Keratinocyte (primary cell): Measurements from ENCODE around the gene C16orf96. TPM values are rescaled to one million over a fixed set of nuclear protein-coding genes. Genes with fewer than 3 reads are reported as not detected.

ENCODE experiments used
- DNase-seq: peaks from one replicate; pipeline ENCODE4 v3.0.0-alpha.2; 2011; ENCODE audit warnings: low read depth, missing footprints, low spot score
- FAIRE-seq: peaks from 2 replicates; lab custom pipeline; 2011; peaks lifted over from hg19 to GRCh38; lab: Jason Lieb, UNC
- H2AFZ ChIP-seq: 2 replicates; pipeline ENCODE4 v1.6.0; 2012; ENCODE audit warnings: low read length, control low read depth, inconsistent platforms; ENCODE audit not compliant: control insufficient read depth
- H3K27ac ChIP-seq: 2 replicates; pipeline ENCODE4 v1.5.1; 2011; ENCODE audit warnings: low read length; ENCODE audit not compliant: control insufficient read depth, insufficient read depth
- H3K27me3 ChIP-seq: 3 replicates; pipeline ENCODE4 v1.6.0; 2011; ENCODE audit warnings: low read length; ENCODE audit not compliant: control insufficient read depth, insufficient read depth; ENCODE audit errors: extremely low read depth
- H3K36me3 ChIP-seq, 2 experiments: 2 replicates in 1 of 2; 3 replicates in 1 of 2; pipeline ENCODE4 v1.5.1; 2011; ENCODE audit warnings: low read length in 2 of 2, mild to moderate bottlenecking in 1 of 2; ENCODE audit not compliant: control insufficient read depth in 2 of 2, insufficient read depth in 2 of 2; ENCODE audit errors: extremely low read depth in 1 of 2
- H3K4me1 ChIP-seq: 3 replicates; pipeline ENCODE4 v1.5.1; 2011; ENCODE audit warnings: low read length; ENCODE audit not compliant: control insufficient read depth, insufficient read depth; ENCODE audit errors: extremely low read depth
- H3K4me2 ChIP-seq: 3 replicates; pipeline ENCODE4 v1.6.0; 2011; ENCODE audit warnings: low read depth, low read length; ENCODE audit not compliant: control insufficient read depth, insufficient read depth; ENCODE audit errors: extremely low read depth
- H3K4me3 ChIP-seq, 3 experiments: fragments of 200-600 bp in 1 of 3; sonication (generic) in 1 of 3; 2 replicates in 2 of 3; 3 replicates in 1 of 3; pipeline ENCODE4 v1.5.1; 2011 to 2016; ENCODE audit warnings: low read length in 3 of 3, mild to moderate bottlenecking in 3 of 3, control low read depth in 2 of 3, inconsistent platforms in 1 of 3, low read depth in 1 of 3, mixed read lengths in 1 of 3, mixed run types in 1 of 3, moderate library complexity in 1 of 3; ENCODE audit not compliant: control insufficient read depth in 2 of 3, insufficient read depth in 2 of 3; ENCODE audit errors: extremely low read depth in 1 of 3
- H3K79me2 ChIP-seq: 2 replicates; pipeline ENCODE4 v1.6.0; 2012; ENCODE audit warnings: low read length; ENCODE audit not compliant: control insufficient read depth, insufficient read depth
- H3K9ac ChIP-seq: 3 replicates; pipeline ENCODE4 v1.6.0; 2011; ENCODE audit warnings: low read length; ENCODE audit not compliant: control insufficient read depth, insufficient read depth; ENCODE audit errors: extremely low read depth
- H3K9me1 ChIP-seq: 3 replicates; pipeline ENCODE4 v1.6.0; 2011; ENCODE audit warnings: low read length; ENCODE audit not compliant: control insufficient read depth, insufficient read depth; ENCODE audit errors: extremely low read depth
- H3K9me3 ChIP-seq: 2 replicates; pipeline ENCODE4 v1.5.1; 2012; ENCODE audit warnings: low read depth, low read length; ENCODE audit not compliant: control insufficient read depth
- H4K20me1 ChIP-seq: 3 replicates; pipeline ENCODE4 v1.6.0; 2011; ENCODE audit warnings: low read length; ENCODE audit not compliant: control insufficient read depth, insufficient read depth; ENCODE audit errors: extremely low read depth
- EZH2 ChIP-seq: IDR thresholded peaks from one replicate; pipeline ENCODE4 v1.6.1; 2012; ENCODE audit warnings: inconsistent platforms, mild to moderate bottlenecking, low read length, moderate library complexity
- dilution Hi-C: fragments of 300-500 bp; cut with MboI; formaldehyde crosslinking; loops from one replicate; pipeline ENCODE4 v1.7.0; 2020; ENCODE audit warnings: low sequenced_read_pairs; ENCODE audit not compliant: extremely low pct_ligation_motif_present
- polyA plus RNA-seq, 5 experiments: library from polyadenylated mRNA; depleted of rRNA in 3 of 5; stranded (reverse) in 3 of 5; stranded (forward) in 1 of 5; unstranded in 1 of 5; fragments of >200 nt; gene quantifications; 1 replicate in 1 of 5; 2 replicates in 3 of 5; 3 replicates in 1 of 5; pipeline versions ENCODE4 v1.2.1 to v1.2.3, GENCODE V29; 2011 to 2012; ENCODE audit warnings: missing spikeins in 2 of 5, low read depth in 1 of 5, low replicate concordance in 1 of 5
- TF ChIP-seq, protein P1 (sequence below), 3 experiments: IDR thresholded peaks in 1 of 3; conservative IDR thresholded peaks in 1 of 3; optimal IDR thresholded peaks in 1 of 3; 2 replicates in 2 of 3; 3 replicates in 1 of 3; pipeline versions ENCODE3 to v1.5.1; 2011; ENCODE audit warnings: low read length in 3 of 3, mild to moderate bottlenecking in 3 of 3, moderate library complexity in 2 of 3, control low read depth in 1 of 3, inconsistent platforms in 1 of 3; ENCODE audit not compliant: insufficient read depth in 2 of 3; ENCODE audit errors: extremely low read depth in 1 of 3

The C16orf96 gene
- polyA plus RNA-seq, 1 donor (not counting 4 experiments of a cell fraction or from before 2014, with no cell fraction given), result not detected

GRCh38 chr16:4519274-4520058 is 36.7 kb upstream of the C16orf96 start:
- Histone ChIP-seq H4K20me1 (peaks cover 14% of the 10 kb centered on the region), H3K9me3 (no peaks in the 10 kb centered on the region), H3K79me2 (peaks cover 72% of the 10 kb centered on the region), H3K27me3 (no peaks in the 10 kb centered on the region), H3K4me1 (no peaks in the 10 kb centered on the region), H3K4me2 (no peak overlapping the region), H2AFZ (no peak overlapping the region), H3K27ac (no peak overlapping the region), H3K9ac (no peak overlapping the region), H3K36me3 (peaks cover 0 to 17% of the 10 kb centered on the region in 2 experiments), H3K9me1 (no peaks in the 10 kb centered on the region), H3K4me3 (no peak overlapping the region)
- TF ChIP-seq EZH2, result no peak
- TF ChIP-seq, protein P1, sequence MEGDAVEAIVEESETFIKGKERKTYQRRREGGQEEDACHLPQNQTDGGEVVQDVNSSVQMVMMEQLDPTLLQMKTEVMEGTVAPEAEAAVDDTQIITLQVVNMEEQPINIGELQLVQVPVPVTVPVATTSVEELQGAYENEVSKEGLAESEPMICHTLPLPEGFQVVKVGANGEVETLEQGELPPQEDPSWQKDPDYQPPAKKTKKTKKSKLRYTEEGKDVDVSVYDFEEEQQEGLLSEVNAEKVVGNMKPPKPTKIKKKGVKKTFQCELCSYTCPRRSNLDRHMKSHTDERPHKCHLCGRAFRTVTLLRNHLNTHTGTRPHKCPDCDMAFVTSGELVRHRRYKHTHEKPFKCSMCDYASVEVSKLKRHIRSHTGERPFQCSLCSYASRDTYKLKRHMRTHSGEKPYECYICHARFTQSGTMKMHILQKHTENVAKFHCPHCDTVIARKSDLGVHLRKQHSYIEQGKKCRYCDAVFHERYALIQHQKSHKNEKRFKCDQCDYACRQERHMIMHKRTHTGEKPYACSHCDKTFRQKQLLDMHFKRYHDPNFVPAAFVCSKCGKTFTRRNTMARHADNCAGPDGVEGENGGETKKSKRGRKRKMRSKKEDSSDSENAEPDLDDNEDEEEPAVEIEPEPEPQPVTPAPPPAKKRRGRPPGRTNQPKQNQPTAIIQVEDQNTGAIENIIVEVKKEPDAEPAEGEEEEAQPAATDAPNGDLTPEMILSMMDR (optimal IDR thresholded peaks at IDR 0.05 in 1 of 3, IDR thresholded peaks at IDR 0.05 in 1 of 3, conservative IDR thresholded peaks at IDR 0.05 in 1 of 3; ENCODE audit: extremely low read depth in 1 of 3, insufficient read depth in 2 of 3, low read length in 3 of 3), result no peak
- dilution Hi-C loops, result no loop called here
- no peak for FAIRE-seq
- DNase-seq, result no peak

DNA sequence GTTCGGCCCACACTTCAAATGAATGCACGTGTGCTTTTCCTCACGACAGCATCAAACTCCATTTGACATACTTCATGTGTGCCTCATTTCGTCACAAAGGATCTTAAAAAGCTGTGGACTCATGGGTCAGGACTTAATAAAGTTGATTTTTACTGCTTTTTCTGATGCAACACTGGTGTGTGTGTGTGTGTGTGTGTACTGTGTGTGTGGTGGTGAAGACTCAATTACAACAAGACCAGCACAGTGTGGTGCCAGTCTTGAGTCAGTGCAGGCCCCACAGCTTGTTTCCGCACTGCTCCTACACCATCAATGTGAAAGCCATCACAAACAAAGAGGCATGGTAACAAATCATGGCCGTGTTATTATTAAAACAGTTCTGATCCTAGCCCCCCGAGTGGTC is 35.2 kb upstream of the C16orf96 start:
- dilution Hi-C loops, result no loop called here
- TF ChIP-seq, protein P1 (optimal IDR thresholded peaks at IDR 0.05 in 1 of 3, IDR thresholded peaks at IDR 0.05 in 1 of 3, conservative IDR thresholded peaks at IDR 0.05 in 1 of 3; ENCODE audit: extremely low read depth in 1 of 3, insufficient read depth in 2 of 3, low read length in 3 of 3), result no peak
- TF ChIP-seq EZH2, result no peak
- Histone ChIP-seq H3K27ac (no peak overlapping the region), H3K27me3 (no peaks in the 10 kb centered on the region), H3K4me1 (no peaks in the 10 kb centered on the region), H3K36me3 (peaks cover 0 to 18% of the 10 kb centered on the region in 2 experiments), H4K20me1 (peaks cover 14% of the 10 kb centered on the region), H3K4me2 (no peak overlapping the region), H2AFZ (no peak overlapping the region), H3K4me3 (no peak overlapping the region), H3K9me3 (no peaks in the 10 kb centered on the region), H3K9me1 (no peaks in the 10 kb centered on the region), H3K79me2 (peaks cover 72% of the 10 kb centered on the region), H3K9ac (no peak overlapping the region)
- no peak for FAIRE-seq
- DNase-seq, result no peak
